Muscle of back (tissue), 13 donors: ENCODE results near the gene OR7C1. TPM values are rescaled to one million over a fixed set of nuclear protein-coding genes. Genes with fewer than 3 reads are reported as not detected.
"Not testable (repeated sequence)": the region's sequence is repeated elsewhere in the genome, so short reads cannot be mapped to it uniquely, and the experiment has no call there.

Experiments used
- DNase-seq, 3 donors: peaks; one replicate each; pipeline versions ENCODE4 v3.0.0 to v3.0.0-alpha.2; 2013
- long read RNA-seq, 9 donors: transcript quantifications; one replicate each; lab custom pipeline, GENCODE V29; 2026
- polyA plus RNA-seq, 10 donors: library from polyadenylated mRNA; unstranded; fragments of 120-200 nt; gene quantifications; one replicate each; pipeline ENCODE4 v1.2.1, GENCODE V29; 2013; ENCODE audit not compliant: insufficient read length in 10 of 10

OR7C1 gene
- under 1 TPM; 0.08 to 0.63 (median 0.21) TPM for polyA plus RNA-seq
- long read RNA-seq, donor 1: 0 reads
- long read RNA-seq, donor 2: 0 reads
- long read RNA-seq, donor 3: 0 reads
- long read RNA-seq, donor 4: 0 reads
- long read RNA-seq, donor 5: 0 reads
- long read RNA-seq, donor 6: 0 reads
- long read RNA-seq, donor 7: 0 reads
- long read RNA-seq, donor 8: 0 reads
- long read RNA-seq, donor 9: 0 reads

GRCh38 chr19:14835011-14835410, at the start of gene OR7C1, which contains the start of gene OR7A5:
Gene OR7C1, minus strand, starts transcription at chr19:14835185. Its CDS starts 35,049 bp downstream, at chr19:14800136.
Gene OR7A5, minus strand, starts transcription at chr19:14835185. Its CDS starts 6,944 bp downstream, at chr19:14828241.
- peak in 1 of 3 donors; percentile 52 for DNase-seq

GRCh38 chr19:14871619-14872230, 36.7 kb upstream of the OR7C1 start:
- peak in 2 of 3 donors; percentile 12 to 47 for DNase-seq

- no peak for DNase-seq
Measured at GRCh38 chr19:14868497-14868896, 33.5 kb upstream of the OR7C1 start.

- DNase-seq: no peak
Measured at GRCh38 chr19:14848822-14849221, 13.8 kb upstream of the OR7C1 start, which contains the start of gene OR7A10. Gene OR7A10, minus strand, starts transcription at chr19:14848922. Its CDS starts 7,045 bp downstream, at chr19:14841877.

GRCh38 chr19:14843578-14843977, 8.6 kb upstream of the OR7C1 start:
- peak in 2 of 3 donors; percentile 6 to 42 for DNase-seq

- DNase-seq: no peak
Measured at GRCh38 chr19:14843169-14843568, 8.2 kb upstream of the OR7C1 start.

- no peak for DNase-seq
Measured at GRCh38 chr19:14840206-14840605, 5.2 kb upstream of the OR7C1 start.

- DNase-seq: no peak
Measured at GRCh38 chr19:14837391-14837790, 2.4 kb upstream of the OR7C1 start.

- no peak for DNase-seq
Measured at GRCh38 chr19:14830702-14831101, 4.3 kb downstream of the OR7C1 start.

GRCh38 chr19:14826006-14826405, 9.0 kb downstream of the OR7C1 start:
- DNase-seq: no peak

- peak; percentile 32 to 82 (median 40) for DNase-seq
Measured at GRCh38 chr19:14821937-14822336, 13.0 kb downstream of the OR7C1 start.

GRCh38 chr19:14818588-14818987, 16.4 kb downstream of the OR7C1 start:
- no peak for DNase-seq

- DNase-seq: no peak
Measured at GRCh38 chr19:14817052-14817451, 17.9 kb downstream of the OR7C1 start.

GRCh38 chr19:14814982-14815652, 19.9 kb downstream of the OR7C1 start:
- no peak for DNase-seq

- peak in 1 of 3 donors; percentile 57 for DNase-seq
Measured at GRCh38 chr19:14809272-14810057, 25.5 kb downstream of the OR7C1 start.

GRCh38 chr19:14804765-14805164, 30.2 kb downstream of the OR7C1 start:
- no peak for DNase-seq

GRCh38 chr19:14798760-14799159, 36.2 kb downstream of the OR7C1 start:
- DNase-seq: no peak

- DNase-seq: no peak
Measured at GRCh38 chr19:14796021-14796420, 39.0 kb downstream of the OR7C1 start.

GRCh38 chr19:14795078-14795721, 39.8 kb downstream of the OR7C1 start:
- no peak for DNase-seq

- DNase-seq: not testable (repeated sequence)
Measured at GRCh38 chr19:14792250-14792649, 42.7 kb downstream of the OR7C1 start.

- peak in 2 of 3 donors; percentile 41 to 74 for DNase-seq
Measured at GRCh38 chr19:14786421-14786851, 48.5 kb downstream of the OR7C1 start.
